ENCODE data around the gene SLC8A3.

SLC8A3 gene

GRCh38 chr14:70045310-70045709 is 143.4 kb downstream of the SLC8A3 start:
- no peak for TF ChIP-seq CTCF (IDR thresholded peaks at IDR 0.05)
- H3K27me3 ChIP-seq: peaks cover 18% of the 10 kb centered on the region
- no peaks in the 10 kb centered on the region for H3K4me1 ChIP-seq (ENCODE audit: control insufficient read depth in 1 of 2, insufficient read depth in 1 of 2, low read depth in 1 of 2, low read length in 1 of 2)

GRCh38 chr14:70043001-70043400 is 145.8 kb downstream of the SLC8A3 start:
- Histone ChIP-seq H3K4me1 (ENCODE audit: control insufficient read depth in 1 of 2, insufficient read depth in 1 of 2, low read depth in 1 of 2, low read length in 1 of 2) (no peaks in the 10 kb centered on the region), H3K27ac (no peak overlapping the region), H3K36me3 (no peaks in the 10 kb centered on the region), H3K4me3 (ENCODE audit: low read depth in 1 of 2, low read length in 1 of 2) (no peak overlapping the region), H3K27me3 (peaks cover 18% of the 10 kb centered on the region), H3K9me3 (no peaks in the 10 kb centered on the region)
- TF ChIP-seq CTCF (IDR thresholded peaks at IDR 0.05): no peak

More at GRCh38 chr14:70045310-70045709, 143.4 kb downstream of the SLC8A3 start:
- H3K27ac ChIP-seq: no peak overlapping the region
- H3K9me3 ChIP-seq: no peaks in the 10 kb centered on the region
- no peak overlapping the region for H3K4me3 ChIP-seq (ENCODE audit: low read depth in 1 of 2, low read length in 1 of 2)
- H3K36me3 ChIP-seq: no peaks in the 10 kb centered on the region

GRCh38 chr14:70036665-70037064 is 152.1 kb downstream of the SLC8A3 start:
- Histone ChIP-seq H3K36me3 (no peaks in the 10 kb centered on the region), H3K27me3 (peaks cover 8% of the 10 kb centered on the region), H3K27ac (no peak overlapping the region), H3K4me1 (ENCODE audit: control insufficient read depth in 1 of 2, insufficient read depth in 1 of 2, low read depth in 1 of 2, low read length in 1 of 2) (no peaks in the 10 kb centered on the region), H3K9me3 (no peaks in the 10 kb centered on the region), H3K4me3 (ENCODE audit: low read depth in 1 of 2, low read length in 1 of 2) (no peak overlapping the region)
- TF ChIP-seq CTCF (IDR thresholded peaks at IDR 0.05): no peak

- Histone ChIP-seq H3K4me3 (ENCODE audit: low read depth in 1 of 2, low read length in 1 of 2) (no peak overlapping the region), H3K36me3 (no peaks in the 10 kb centered on the region), H3K27ac (no peak overlapping the region), H3K27me3 (no peaks in the 10 kb centered on the region), H3K4me1 (ENCODE audit: control insufficient read depth in 1 of 2, insufficient read depth in 1 of 2, low read depth in 1 of 2, low read length in 1 of 2) (no peaks in the 10 kb centered on the region), H3K9me3 (no peaks in the 10 kb centered on the region)
- no peak for TF ChIP-seq CTCF (IDR thresholded peaks at IDR 0.05)
Observed at GRCh38 chr14:70034257-70034656, 154.5 kb downstream of the SLC8A3 start.

- H3K27ac ChIP-seq: no peak overlapping the region
- H3K27me3 ChIP-seq: no peaks in the 10 kb centered on the region
- H3K9me3 ChIP-seq: no peaks in the 10 kb centered on the region
- H3K4me3 ChIP-seq (ENCODE audit: low read depth in 1 of 2, low read length in 1 of 2): no peak overlapping the region
- H3K36me3 ChIP-seq: no peaks in the 10 kb centered on the region
- no peaks in the 10 kb centered on the region for H3K4me1 ChIP-seq (ENCODE audit: control insufficient read depth in 1 of 2, insufficient read depth in 1 of 2, low read depth in 1 of 2, low read length in 1 of 2)
- no peak for TF ChIP-seq CTCF (IDR thresholded peaks at IDR 0.05)
Observed at GRCh38 chr14:70033561-70033960, 155.2 kb downstream of the SLC8A3 start.

- TF ChIP-seq CTCF (IDR thresholded peaks at IDR 0.05): no peak
- no peak overlapping the region for H3K4me3 ChIP-seq (ENCODE audit: low read depth in 1 of 2, low read length in 1 of 2)
- no peaks in the 10 kb centered on the region for H3K36me3 ChIP-seq
- H3K27ac ChIP-seq: no peak overlapping the region
- no peaks in the 10 kb centered on the region for H3K4me1 ChIP-seq (ENCODE audit: control insufficient read depth in 1 of 2, insufficient read depth in 1 of 2, low read depth in 1 of 2, low read length in 1 of 2)
- no peaks in the 10 kb centered on the region for H3K27me3 ChIP-seq
- no peaks in the 10 kb centered on the region for H3K9me3 ChIP-seq
Observed at GRCh38 chr14:70033116-70033515, 155.6 kb downstream of the SLC8A3 start.

All from neutrophil (primary cell).